Cerebellar nuclear complex (tissue), 1 donor: ENCODE data around the gene WBP1.
"Not testable (repeated sequence)": the region's sequence is repeated elsewhere in the genome, so short reads cannot be mapped to it uniquely, and the experiment has no call there.

ENCODE experiments used
- DNase-seq, 2 experiments: peaks; one replicate each; lab custom pipeline; 2025; lab: John Stamatoyannopoulos, UW

Gene WBP1

DNA sequence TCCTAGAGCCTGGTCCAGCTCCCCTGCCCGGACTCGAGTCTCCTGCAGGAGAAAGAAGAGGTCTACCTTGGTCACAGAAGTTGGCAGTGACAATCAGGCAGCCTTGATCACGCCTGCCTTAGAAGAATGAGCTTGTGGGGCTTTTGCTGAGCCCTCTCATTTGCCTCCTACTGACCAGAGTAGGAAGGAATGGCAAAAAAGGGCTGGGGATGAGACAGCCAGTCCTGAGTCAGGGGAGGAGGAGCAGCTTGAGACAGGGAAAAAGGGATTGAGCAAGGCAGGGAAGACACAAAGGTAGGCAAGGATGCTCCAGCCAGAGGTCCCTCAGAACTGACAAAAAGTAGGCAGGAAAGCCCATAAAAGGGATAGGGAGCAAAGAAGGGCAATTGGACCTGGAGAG, 30.7 kb upstream of the WBP1 start:
- no peak for DNase-seq

DNA sequence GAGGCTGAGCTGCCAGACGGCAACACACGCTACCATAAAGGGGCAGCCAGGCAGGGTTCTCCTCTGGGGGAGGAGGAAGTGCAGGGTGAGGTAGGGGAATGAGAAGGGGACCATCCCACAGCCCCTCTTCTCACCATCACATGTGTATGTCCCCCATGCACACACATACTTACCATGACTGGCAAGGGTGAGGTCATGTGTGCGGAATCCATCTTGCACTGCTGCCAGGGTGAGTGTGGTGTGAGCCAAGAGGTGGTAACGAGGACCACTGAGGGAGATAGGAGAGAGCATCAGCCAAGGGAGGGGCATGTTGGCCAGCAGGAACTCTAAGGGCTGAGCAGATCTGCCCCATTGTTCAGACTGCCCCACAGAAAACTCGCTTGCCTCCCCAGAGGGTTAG, 29.6 kb upstream of the WBP1 start:
- DNase-seq = no peak

DNA sequence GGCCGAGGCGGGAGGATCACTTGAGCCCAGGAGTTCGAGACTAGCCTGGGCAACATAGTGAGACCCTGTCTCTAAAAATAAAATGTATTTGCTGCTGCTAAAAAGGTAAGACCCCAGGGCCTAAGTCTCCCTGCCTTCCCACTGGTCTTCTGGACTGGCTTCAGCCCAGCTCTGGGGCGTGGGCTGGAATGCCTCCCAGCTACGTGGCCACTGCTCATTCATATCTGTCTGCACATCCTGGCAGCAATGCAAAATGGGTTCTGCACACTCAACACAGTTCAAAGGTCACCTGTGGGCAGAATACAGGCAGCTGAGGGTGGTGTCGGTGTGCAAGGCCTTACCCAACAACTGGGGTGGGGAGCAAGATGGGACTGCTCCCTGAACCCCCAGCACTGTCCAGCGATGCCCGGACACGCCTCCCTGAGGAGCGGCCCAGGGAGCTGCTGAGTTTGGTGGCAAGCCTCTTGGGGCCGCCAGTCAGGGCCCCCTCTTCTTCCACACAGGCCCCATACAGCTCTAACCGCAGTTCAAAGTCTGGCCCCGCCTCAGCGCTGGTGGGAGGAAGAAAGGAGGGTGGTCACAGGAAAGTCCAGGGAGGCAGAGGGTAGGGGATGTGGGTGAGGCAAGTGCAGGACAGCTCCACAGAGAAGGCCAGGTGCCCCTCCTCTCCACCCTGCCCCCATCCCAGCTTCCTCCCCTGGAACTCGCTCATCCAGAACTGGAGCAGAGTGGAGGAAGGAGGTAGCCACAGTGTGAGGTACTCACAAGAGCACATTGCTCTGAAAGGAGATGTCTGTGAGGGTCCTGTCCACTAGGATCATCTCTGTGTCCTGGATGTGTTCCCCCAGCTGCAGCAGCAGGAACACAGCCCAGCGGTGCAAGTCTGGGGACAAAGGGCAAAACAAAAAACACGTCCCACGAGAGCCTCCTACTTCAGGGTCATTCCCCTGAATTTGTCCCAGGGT, 28.5 kb upstream of the WBP1 start:
- DNase-seq = no peak

DNA sequence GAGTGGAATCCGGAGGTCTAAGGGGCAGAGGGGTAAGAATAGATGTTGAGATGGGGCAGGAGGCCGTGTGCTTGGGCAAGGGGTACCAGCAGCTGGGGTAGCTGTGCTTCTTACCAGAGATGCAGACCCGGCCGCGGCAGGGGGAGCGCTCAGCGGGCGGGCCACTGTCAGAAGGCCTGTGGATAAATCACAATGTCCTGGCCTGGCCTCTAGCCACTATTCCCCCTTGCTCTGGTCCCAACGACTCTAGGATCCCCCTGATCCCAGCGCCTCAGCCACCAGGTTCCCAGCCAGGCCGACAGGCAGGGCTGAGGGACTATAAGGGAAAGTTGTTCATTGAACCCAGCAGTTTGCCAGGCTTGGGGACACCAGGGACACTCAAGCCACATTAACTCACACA, 27.7 kb upstream of the WBP1 start:
- DNase-seq = no peak

DNA sequence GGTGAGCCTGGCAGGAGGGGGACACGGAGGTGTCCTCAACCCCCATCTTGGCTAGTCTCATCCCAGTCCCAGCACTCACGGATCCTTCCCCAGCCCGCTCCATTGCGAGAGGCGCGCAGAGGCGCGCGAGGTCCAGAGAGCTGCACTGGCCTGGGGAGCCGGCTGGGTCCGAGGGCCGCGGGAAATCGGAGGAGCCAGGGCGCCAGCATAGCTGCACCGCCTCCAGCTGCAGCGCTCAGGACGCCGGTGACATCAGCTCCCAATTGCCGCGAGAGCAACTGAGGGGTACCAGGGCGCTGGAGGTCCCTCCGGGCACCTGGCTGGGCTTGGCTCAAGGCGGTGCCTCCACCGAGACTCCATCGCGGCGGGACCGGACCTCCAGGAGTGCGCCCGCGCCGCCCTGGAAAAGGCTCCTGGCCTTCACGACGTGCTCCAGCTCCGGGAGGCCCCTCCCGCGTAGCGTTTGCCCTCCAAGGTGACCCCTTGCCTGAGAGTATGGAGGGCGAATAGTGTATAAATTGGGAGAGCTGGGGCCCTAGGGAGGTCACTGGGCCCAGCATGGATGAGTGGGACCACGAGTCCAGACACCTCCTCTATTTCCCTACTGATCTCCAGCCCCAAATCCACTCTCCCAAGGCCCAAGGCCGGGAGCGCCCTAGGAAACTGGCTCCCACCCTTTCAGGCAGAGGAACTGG, 22.0 kb upstream of the WBP1 start:
- no peak for DNase-seq

DNA sequence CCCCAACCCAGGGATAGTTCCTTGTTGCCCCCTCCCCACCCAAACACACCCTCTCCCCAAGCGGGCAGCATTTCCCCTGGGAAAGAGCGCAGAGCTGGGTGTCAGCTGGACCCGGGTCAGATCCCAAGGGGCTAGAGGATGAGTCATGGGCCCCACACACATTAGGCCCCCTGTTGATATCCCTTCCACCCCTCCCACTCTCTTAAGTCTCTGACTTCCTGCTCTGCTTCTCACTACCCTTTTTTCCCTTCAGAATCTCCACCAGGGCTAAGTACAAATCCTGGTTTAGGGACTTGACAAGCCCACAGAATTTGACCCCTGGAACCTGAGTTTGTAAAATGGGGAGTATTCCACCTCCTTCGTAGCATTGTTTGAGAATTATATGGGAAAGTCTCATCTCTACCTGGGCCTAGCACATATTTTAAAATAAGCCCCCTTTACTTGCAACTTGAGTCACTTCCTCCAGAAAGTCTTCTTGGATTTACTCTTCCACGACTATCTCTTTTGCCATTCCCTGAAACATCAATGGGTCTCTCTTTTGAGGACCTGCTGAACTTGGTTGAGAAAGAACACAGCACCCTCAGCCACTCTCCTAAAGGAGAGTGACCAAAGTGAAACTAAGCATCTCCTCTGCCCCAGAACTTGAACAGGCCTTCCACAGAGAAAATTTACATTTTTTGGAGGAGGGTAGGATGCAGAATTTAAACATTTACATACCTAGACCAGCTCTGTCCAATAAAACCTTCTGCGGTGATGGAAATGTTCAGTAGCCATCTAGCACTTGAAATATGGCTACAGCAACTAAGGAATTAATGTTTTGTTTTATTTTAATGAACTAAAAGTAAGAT, 21.2 kb upstream of the WBP1 start:
- no peak for DNase-seq

DNA sequence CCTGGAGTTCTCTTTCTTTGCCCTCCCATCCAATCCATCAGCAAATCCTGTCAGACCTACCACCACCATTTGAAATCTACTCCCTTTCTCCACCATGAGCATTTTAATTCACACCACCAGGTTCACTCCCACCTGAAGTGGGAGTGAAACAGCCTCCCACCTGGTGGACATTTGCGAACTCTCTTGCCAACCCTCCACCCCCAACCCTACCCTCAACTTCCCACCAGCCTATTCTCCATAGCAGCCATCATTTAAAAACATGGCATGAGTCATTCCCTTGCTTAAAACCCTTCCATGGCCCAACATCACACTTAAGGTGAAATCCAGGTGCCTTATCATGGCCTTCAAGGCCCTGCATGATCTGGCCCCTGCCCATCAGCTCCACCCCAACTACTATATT, 20.0 kb upstream of the WBP1 start:
- no peak for DNase-seq

DNA sequence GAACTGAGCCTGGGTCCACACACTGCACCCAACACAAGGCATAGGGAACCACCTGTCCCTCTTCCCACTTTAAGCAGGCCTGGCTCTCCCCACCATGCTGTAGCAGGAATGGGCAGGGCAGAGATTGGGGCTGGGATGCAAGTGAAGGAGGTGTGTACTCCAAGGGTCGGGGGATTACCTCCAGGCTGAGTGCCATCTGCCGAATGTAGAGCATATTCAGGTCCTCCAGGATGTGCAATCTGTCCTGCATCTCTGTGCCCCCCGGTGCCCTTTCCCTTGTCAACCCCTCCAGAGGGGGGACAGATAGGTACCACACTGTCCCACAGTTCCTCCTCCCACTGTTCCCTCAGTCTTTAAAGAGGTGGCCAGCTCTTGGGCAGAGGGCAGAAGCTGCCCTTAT, 18.9 kb upstream of the WBP1 start:
- DNase-seq = no peak

DNA sequence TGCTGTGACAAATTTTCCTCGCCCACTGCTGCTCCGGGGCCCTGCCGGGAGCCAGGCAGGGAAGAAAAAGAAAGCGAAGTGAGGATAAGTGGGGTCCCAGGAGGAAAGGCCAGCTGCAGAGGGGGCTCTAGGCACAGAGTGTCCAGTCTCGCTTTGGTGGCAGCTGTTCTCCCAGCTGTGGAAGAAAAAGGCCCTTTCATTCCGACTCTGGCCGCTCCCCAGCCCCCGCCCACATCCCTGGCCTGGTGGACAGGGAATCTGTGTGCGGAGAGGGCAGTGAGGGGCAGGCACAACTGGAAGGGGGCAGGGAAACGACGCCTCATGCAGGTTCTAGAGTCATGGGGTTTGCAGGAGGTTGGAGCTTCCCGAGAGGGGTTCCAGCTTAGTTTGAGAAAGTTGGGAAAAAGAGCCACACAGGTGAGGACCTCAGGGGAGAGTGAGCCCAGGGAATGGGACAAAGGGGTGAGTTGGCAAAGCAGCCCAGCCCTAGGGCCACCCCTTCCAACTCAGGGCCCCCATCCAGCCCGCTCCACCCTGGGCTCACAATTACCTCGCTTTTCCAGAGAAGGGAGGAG, 18.3 kb upstream of the WBP1 start:
- DNase-seq = no peak

DNA sequence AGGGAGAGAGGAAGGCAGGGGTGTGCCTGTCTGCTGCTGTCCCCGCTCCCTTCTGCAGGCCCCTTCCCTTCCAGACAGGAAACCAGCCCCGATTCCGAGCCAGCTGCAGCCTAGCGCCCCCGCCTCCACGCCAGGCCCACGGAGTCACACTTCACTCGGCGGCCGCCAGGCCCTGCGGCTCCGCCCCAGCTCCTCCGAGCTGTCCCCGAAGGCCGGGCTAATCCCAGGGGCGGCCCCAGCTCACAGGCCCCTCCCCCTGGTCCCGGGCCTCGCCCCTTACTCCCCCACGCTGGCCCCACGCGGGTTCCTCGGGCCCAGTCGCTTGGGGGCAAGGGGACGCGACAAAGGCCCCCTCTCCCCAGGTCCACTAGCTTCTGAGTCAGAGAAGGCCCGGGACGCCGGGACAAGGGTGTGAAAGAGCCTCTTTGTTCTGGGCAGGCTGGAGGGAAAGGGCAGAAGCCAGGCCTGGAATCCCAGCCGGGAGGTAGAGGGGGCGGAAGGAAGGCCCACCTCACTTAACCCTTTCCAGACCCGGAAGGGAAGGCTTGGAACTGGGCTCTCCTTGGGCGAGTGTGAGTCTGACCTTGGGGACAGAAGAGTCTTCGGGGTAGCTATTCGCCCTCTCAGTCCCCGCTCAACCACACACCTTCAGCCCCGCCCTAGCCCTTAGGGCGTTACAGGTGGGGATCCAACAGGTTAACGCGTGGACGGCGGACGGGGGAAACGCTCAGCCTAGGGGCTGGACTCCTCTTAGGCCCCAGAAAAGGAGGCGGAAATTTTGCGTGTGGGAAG, 17.7 kb upstream of the WBP1 start:
- DNase-seq = no peak

DNA sequence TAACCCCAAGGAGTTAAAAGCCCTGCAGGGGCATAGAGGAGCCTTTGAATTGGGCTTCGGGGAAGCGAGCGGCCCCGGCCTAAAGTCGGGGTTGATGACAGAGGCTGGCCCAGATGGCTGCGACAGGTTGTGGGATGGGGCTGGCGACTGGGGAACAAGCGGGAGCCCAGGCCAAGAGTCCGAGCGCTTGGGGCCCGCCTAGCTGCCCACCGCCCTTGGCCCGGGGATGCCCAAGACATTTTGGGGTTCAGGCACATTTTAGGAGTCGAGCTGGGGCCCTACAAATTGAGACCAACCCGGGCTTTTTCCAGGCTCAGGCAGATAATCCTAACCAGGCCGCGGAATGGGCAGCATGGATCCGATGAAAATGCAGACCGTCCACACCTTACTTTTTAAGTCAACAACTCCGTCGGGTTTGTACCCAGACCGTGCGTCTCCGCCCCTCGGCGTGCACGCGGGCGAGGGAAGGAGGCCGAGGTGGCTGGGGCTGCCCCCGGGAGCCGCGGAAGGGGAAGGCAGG, 17.0 kb upstream of the WBP1 start:
- no peak for DNase-seq

DNA sequence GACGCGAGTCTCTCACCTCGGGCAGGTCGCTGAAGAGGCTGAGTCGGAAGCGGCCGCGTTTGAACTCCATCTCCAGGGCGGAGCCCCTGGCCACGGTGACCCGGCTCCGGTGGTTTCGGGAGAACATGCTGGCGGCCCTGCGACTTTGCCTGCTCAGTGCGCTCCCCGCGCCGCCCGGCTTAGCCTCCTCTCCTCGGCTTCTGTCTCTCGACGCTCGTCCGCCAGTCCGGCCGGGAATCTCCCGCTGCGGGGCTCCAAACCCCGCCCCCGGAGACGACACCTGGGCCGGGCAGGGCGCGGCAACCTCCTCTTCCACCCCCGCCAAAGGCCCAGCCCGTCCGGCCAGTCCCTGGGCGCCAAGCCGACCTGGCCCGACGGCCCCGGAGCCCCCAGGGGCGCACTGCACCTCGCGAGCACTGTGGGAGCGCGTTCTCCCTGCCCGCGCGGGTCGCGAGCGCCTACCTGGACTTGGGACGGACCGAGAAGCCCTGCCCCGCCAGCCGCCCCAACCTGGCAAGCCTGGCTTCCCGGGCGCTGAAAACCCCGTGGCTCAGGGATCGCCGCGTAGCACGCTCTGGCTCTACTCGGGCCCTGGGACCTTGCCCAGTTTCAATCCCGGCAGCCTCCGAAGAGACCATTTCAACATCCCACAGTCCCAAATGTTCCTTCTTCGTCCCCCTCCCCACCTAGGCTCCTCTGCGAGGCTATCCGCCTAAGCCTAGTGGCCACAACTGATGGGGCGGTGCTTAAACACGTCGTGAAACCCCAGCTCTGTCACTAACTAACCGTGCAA, 16.4 kb upstream of the WBP1 start, which contains the start of gene RTKN:
Gene RTKN, minus strand, starts transcription at position 248 of the 793 bp plus-strand sequence. Its CDS starts 121 bp downstream, at position 127.
- no peak for DNase-seq

DNA sequence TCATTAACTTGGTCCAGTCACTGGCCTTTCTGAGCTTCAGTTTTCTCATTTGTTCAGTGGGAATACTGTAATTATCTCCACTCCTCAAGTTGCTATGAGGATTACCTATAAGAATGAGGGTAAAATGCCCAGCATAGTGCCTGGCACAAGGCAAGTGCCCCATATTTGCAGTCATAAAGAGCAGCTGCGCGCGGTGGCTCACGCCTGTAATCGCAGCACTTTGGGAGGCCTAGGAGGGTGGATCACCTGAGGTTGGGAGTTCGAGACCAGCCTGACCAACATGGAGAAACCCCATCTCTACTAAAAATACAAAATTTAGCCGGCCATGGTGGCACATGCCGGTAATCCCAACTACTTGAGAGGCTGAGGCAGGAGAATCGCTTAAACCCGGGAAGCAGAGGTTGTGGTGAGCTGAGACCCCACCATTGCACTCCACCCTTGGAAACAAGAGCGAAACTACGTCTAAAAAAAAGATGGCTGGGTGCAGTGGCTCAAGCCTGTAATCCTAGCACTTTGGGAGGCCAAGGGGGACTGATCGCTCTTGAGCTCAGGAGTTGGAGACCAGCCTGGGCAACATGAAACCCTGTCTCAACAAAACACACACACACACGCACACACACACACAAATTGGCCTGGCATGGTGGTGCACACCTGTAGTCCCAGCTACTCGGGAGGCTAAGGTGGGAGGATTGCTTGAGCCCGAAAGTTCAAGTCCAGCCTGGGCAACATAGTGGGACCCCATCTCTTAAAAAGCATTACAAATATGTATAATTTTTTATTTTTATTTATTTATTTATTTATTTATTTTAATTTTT, 15.5 kb upstream of the WBP1 start:
- not testable (repeated sequence) for DNase-seq

DNA sequence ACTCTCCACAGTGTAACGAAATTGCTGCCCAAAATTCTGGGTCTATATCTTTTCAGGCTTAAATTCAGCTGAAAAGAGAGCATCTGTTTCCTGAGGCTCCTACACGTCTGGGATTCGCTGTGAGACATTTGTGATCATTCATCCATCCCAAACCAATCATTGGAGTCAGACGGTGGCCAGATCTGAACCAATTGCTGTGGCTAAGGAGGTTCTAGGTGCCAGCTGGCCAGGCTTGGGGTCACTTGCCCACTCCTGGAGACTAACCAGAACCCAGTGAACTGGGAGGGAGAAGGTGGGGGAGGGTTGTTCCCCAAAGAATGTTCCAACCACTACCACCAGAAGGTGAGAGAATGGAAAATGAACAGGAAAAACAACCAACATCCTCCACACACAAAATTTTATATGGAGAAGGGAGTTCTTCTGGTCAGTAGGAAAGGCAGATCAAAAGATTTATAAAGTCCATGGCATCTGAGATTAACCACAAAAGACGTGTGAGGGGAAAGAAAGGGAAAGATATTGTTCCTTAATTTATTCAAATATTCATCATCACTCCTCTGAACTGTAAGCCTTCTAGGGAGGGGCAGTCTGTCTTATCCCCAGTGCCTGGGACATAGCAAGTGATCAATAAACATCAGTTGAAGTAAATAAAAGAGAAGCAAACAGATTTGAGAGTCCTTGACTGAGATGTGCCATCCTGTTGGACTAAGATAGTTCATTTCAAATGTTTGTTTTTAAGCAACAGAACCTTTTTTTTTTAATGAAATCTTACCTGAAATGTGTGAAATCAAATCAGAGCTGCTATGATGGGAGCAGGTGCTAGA, 13.5 kb upstream of the WBP1 start:
- DNase-seq = no peak

DNA sequence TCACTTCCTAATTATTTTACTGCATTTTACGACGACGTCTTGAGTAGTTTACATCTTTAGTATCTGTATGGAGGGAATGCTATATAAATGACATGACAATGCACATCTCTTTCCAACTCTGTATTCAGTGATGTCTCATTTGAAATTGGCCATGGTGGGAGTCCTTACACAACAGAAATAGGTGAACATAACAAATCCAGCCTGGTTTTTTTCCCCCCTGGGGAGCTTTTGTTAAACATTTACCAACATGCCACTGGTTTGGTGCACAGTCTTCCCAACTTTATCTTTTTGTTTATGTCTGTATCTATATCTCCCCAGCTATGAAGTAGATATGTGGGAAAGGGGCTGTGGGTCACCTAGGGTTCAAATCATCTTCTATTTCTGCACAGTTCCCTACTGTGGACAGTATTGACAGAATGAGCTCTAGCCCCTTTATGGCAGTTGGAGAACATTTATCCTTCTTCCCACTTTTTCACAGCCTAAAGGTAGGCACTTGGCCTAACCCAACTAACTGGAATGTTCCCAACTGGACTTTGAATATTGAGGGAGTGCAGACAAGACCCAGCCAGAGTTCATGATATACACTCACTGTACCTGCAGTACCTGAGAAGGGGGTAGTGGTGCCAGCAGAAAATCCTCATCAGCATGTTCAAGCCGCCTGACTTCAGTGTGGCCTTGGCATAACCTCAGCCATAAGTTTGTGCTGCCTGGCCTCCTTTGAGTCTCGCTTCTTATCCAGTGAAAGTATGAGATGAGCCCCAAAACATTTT, 10.8 kb upstream of the WBP1 start:
- DNase-seq = no peak

DNA sequence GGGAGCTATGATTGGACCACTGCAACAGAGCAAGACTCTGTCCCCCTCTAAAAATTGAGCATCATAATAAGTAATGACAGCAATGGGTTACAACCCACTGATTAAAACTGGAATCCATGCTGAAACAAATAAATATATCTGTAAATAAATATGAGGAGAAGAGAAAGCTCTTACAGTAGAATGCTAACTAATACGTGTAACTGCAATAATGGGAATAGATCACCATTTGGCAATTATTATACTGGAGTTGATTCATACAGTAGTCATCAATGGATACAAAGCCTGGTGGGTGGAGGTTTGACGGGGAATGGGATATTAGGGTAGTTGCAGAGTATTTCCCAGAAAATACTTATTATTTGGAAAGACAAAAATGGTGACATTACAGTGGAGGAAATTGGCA, 9.5 kb upstream of the WBP1 start:
- DNase-seq = no peak

DNA sequence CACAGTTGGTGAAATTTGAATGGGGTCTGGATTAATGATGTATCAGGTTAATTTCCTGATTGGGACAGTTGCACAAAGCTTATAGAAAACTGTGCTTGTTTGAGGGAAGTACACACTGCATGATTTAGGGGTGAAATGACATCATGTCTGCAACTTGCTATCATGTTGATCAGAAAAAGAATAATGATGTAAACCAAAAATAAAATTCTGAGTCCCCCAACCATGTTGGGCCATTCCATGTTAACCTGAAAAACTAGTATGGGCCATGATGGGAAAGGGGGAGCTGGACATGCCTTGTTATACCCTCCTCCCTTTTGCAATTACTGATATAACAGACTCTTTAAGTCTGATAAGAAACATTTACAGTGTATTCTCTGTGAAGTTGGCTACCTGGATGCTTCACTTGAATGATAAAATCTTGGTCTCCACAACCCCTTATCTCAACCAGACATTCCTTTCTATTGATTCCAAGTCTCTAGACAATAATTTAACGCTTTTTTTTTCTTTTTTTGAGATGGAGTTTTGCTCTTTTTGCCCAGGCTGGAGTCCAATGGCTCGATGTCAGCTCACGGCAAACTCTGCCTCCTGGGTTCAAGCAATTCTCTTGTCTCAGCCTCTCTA, 7.6 kb upstream of the WBP1 start:
- DNase-seq = no peak
